NCI-H510A (cell line): ENCODE measurements around the gene IL23R.
"Not testable (repeated sequence)": the region's sequence is repeated elsewhere in the genome, so short reads cannot be mapped to it uniquely, and the experiment has no call there.

ENCODE experiments used
- DNase-seq: peaks from one replicate; lab custom pipeline; 2025; lab: John Stamatoyannopoulos, UW

The IL23R gene

DNA sequence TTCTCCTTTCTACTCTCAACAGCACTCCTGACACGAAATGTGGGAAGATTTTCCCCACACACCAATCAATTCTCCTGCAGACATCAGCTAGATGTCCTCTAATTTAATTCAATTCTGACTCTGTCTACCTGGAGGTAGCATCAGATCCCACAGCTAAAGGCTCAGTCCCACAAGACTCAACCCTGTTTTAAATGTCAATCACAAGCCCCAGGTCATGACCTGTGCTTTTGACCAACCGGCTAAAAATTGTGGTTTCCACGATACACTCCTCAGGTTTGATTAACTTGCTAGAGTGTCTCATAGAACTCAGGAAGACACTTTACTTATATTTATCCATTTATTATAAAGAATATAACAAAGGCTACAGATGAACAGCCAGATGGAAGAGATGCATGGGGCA, 27.4 kb downstream of the IL23R start:
- no peak for DNase-seq

DNA sequence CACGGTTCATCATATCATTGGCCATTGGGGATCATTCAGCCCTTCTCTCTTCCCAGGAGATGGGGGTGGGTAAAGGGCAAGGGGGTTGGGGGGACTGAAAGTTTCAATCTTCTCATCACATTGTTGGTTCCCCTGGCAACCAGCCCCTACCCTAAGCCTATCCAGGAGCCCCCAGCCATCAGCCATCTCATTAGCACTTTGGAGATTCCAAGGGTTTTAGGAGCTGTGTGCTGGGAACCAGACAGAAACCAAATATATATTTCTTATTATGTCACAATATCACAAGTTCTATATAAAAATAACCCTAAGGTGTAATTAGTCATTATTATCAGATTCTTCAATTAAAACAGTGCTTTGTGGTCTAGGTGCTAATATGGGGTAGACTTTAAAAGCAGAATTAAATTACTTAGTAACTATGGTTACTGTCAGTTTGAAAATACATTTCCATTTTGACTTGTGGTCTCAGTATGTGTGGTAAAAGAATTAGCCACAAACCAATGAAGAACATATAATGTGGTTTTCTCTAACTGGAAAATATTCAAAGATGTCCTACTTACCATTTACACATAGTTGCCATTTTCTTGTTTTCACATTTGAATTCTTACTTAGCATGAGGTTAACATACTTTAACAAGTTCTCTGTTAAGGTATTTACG, 28.1 kb downstream of the IL23R start:
- no peak for DNase-seq

DNA sequence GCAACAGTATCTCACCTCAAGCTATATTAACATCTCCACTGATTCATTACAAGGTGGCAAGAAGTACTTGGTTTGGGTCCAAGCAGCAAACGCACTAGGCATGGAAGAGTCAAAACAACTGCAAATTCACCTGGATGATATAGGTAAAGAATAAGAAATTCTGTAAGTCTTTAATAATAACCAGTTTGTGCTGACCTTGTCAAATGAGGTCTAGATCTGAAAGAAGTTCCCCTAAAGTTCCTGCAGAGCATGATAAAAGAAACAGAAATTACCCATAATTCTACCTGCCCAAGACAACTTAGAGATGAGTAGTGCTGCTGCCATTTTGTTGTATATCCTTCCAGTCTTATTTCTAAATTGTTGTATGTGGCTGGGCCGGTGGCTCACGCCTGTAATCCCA, 34.5 kb downstream of the IL23R start:
- no peak for DNase-seq

DNA sequence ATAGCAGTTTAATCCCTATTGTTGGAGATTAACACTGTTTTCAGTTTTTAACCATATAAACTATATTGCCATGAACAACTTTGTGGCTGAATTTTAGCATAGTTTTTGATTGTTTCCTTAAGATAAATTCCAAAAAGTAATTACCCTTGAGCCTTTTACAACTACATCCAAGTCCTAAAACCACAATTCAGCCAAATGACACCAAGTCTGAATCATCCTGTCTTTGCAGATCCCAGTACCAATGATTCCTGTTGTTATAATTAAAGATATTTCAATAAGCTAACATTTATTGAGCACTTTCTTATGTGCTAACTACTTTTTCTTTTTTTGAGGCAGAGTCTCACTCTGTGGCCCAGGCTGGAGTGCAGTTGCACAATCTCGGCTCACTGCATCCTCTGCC, 35.6 kb downstream of the IL23R start:
- DNase-seq: no peak

DNA sequence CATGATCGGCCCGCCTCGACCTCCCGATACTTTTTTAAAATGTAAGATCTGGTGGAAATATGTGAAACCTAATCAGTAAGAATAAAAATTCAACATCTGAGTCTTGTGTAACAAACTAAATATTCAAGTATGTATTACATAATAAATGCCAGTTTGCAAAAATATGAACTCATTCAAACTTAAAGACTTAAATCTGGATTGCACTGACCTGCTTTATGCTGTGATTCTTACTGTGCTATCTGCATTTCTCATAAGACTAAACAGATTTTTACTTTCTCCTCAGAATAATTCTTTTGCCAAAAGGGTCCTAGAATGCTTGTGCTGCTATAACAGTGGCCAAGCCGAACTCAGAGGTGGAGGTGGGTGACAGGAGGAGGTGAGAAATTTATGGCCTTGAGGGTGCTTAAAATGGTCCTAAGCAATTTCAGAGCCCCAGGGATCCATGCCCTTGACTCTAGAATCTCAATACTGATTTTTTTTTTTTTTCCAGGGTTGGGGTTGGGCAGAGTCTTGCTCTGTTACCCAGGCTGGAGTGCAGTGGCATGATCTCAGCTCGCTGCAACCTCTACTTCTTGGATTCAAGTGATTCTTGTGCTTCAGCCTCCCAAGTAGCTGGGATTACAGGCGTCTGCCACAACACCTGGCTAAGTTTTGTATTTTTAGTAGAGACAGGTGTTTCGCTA, 38.2 kb downstream of the IL23R start:
- DNase-seq: no peak

DNA sequence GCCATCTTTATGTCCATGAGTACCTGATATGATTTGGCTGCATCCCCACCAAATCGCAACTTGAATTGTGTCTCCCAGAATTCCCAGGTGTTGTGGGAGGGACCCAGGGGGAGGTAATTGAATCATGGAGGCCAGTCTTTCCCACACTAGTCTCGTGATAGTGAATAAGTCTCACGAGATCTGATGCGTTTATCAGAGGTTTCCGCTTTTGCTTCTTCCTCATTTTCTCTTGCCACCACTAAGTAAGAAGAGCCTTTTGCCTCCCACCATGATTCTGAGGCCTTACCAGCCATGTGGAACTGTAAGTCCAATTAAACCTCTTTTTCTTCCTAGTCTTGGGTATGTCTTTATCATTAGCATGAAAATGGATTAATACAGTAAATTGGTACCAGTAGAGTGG, 41.1 kb downstream of the IL23R start:
- DNase-seq: not testable (repeated sequence)

DNA sequence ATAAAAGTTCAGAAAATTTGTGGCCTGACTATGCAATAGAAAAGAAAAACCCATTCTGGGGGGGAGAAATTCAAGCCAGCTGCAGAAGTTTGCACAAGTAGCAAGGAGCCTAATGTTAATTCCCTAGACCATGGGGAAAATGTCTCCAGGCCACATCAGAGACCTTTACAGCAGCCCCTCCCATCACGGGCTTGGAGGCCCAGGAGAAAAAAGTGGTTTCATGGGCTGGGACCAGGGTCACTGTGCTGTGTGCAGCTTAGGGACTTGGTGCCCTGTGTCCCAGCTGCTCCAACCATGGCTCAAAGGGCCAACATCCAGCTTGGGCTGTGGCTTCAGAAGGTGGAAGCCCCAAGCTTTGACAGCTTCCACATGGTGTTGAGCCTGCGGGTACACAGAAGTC, 42.0 kb downstream of the IL23R start:
- DNase-seq: no peak

DNA sequence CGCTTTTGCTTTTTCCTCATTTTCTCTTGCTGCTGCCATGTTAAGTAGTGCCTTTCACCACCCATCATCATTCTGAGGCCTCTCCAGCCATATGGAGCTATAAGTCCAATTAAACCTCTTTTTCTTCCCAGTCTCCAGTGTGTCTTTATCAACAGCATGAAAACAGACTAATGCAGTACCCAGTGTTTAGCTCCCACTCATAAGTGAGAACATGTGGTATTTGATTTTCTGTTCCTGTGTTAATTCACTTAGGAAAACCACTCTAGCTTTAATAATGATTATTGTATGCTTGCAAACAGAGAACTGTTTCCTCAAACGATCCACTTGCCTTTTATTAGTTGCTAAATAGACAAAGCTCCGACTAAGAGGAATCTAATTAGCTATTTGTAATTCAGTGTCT, 43.3 kb downstream of the IL23R start:
- no peak for DNase-seq

DNA sequence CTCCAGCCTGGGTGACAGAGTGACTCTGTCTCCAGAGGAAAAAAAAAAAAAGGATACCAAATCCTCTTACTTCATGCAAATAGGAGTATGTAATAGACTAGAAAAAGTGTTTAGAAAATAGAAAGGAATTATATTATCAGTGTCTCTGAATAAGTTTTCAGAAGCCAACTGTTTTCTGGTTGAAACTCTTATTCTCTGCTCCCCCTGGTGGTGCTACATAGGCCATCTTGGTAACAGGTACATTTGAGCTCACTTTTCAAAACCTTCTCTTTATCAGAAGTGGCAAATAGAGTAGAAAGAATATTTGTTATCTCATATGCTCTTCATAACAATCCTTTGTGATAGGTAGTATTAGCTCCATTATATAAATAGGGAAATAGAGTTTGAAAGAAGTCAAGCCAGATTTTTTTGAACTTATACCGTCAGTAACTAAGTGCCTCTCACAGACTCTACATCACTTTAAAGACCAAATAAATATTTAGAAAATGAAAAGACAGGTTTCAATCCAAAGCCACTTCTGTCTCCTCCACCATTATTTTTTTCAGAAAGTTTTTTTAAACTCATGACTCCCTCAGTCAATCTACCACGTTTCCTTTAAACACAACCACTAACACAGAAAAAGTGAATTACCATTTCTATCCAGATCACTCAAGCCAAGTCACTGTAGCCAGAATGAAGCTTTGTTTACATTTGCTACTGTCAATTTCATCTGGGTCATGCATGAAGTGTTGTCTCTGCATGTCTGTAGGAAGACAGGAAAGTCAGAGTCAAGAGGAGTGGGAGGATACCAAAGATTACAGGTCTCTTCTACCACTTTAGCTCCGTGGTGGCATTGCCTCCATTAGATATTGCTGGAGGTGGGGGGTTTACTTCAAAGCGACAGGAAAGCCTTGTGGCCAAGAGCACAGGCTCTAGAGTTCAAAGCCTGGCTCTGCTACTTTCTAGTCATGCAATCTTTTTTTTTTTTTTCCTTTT, 45.6 kb downstream of the IL23R start:
- peak; percentile 40 for DNase-seq

DNA sequence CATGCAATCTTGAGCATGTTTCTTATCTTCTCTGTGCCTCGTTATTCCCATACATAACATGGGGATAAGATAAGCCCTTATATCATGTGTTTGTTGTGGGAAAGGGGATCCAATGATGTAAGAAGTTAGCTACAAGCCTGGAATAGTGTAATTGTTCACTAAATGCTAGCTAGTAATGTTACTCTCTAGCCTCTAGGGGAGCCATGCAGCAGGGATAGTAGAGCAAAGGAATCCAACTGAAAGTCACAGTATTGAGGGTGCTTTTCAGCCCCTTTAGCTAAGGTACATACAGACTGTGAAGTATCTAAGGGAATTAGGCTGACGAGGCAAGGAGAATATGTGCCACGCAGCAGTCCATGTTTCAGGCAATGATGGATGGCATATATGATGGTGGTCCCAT, 46.9 kb downstream of the IL23R start:
- DNase-seq: no peak

DNA sequence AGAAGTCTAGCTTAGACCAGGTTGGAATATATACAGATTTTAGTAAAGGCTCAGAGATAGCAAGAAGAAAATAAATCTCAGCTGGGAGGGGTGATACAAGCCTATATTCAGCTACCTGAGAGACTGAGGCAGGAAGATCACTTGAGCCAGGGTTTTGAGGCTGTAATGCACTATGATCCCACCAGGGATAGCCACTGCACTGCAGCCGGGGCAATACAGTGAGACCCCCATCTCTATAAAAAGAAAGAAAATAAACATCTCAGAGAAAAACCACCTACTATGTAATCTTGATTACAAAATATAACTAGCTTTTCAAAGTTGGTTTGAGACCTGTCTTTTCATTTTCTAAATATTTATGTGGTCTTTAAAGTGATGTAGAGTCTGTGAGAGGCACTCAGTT, 47.7 kb downstream of the IL23R start:
- DNase-seq: no peak

DNA sequence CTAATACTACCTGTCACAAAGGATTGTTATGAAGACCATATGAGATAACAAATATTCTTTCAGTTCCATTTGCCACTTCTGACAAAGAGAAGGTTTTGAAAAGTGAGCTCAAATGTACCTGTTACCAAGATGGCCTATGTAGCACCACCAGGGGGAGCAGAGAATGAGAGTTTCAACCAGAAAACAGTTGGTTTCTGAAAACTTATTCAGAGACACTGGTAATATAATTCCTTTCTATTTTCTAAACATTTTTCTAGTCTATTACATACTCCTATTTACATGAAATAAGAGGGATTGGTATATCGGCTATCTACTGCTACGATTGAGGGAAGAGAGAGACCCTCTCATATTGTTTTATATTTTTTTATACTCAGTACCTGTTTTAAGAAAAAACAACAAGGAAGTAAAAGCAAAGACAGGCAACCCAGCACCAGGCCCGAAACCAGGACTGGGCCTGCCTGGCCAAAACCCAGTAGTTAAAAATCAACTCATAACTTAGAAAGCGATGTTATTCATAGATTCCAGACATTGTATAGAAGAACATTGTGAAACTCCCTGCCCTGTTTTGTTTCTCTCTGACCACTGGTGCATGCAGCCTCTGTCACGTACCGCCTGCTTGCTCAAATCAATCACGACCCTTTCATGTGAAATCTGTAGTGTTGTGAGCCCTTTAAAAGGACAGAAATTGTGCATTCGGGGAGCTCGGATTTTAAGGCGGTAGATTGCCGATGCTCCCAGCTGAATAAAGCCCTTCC, 48.3 kb downstream of the IL23R start:
- DNase-seq: no peak

DNA sequence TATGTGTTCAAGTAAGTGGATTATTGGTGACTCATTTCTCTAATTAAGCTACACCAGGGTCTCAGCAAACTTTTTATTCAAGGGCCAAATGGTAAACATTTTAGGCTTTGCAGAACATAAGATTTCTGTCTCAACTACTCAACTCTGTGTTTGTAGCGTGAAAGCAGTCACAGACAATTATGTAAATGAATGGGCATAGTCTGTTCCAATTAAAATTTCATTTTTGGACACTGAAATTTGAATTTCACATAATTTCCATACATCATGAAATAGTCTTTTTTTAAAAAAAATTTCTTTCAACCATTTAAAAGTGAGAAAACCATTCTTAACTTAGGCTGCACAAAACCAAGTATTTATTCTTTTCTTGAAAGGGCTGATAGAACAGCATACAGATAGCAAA, 50.1 kb downstream of the IL23R start:
- no peak for DNase-seq

DNA sequence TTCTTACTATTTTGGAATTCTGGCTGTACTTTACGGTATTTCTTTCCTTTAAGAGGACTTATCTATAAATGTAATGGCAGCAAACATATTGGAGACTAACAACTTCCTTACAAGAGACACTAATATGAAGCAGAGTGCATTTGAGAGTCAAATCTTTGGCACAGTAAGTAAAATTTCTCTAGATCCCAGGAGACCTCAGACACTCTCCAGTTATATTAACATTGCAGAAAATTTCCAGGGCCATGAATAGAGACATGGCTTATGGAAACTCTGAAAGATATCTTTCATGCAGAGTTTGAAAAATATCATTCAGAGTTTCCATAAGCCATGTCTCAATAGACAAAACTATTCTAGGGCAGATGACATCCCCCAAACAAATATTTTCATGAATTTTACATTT, 51.2 kb downstream of the IL23R start:
- no peak for DNase-seq

DNA sequence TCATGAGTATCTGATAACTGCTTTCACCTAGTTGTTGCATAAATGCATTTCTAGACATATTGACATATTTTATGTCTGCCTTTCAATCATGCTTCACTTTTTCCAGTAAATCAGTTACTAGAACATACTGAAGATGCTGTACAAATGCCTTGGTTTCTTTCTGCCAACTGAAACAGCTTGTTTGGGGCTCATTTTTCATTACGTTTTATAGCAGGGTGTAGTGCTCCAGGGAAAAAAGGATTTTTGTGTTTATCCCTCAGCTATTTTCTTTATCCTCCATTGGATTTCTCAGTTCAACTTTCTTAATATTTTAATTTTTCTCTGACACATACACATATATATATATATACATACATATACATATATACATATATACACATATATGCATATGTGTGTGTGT, 51.7 kb downstream of the IL23R start:
- no peak for DNase-seq

DNA sequence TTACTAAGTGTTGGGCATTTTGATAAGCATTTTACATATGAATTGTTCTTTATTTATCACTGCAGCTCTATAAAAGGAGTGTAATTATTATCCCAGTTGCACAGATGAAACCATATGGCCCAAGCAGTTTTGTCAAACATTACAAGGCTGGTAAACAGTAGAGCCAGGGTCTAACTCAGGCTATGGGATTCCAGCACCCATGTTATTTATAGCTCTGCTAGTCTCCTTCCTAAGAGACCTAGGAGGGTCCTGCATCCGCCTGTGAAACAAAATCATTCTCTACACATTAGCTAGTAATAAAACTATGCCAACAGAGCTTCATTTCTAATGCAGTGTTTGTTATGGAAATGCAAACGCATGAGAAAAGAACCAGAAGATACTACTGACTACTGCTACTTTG, 58.6 kb downstream of the IL23R start:
- DNase-seq: no peak

DNA sequence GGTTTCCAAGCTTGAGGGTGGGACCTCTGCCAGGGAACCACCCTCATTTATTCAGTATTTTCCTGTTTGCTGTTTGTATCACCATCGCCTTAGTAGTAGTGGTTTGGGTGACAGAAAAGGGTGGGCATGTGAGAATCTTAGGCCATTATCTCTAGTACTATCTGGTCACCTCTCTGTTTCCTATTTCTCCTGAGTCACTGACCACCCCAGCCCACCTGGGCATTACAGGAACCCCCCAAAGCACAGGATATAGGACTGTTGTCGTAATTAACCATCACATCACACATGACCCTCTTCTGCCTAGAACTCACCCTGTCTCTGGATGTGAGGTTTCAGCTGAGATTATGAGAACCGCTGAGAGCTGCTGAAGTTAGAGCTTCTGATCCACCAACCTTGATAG, 60.4 kb downstream of the IL23R start:
- DNase-seq: no peak

DNA sequence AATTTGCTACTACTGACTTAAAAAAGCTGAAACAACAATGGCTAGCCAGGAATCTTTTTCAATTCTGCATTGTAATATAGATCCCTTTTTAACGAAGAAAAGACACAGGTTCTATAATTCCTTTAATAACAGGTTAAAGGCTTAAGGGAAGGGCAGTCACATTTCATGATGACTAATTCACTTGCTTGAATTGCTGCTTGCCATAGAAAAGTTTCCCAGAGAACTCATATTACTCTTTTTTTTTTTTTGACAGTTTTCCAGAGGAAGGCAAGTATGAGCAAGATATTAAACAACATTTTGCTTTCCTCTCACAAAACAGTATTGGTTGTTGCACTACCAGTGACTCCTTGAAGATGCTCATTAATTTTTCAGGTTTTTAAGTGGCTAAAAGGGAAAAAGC, 60.9 kb downstream of the IL23R start:
- DNase-seq: no peak

DNA sequence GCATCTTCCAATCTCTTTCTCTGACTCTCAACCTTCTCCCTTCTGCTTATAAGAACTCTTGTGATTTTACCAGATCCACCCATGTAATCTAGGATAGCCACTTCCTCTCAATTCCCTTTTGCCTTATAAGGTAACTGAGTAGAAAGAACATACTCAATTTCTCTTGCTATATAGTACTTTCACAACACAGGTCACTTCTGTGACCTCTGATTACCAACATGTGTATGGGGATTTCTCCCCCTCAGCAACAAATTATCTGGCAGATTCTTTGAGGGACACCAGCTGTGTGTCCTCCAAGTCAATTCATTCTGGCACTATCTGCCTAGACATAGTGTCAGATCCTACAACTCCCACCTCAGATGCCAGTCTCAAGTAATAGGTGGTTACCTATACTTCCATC, 62.5 kb downstream of the IL23R start:
- no peak for DNase-seq

DNA sequence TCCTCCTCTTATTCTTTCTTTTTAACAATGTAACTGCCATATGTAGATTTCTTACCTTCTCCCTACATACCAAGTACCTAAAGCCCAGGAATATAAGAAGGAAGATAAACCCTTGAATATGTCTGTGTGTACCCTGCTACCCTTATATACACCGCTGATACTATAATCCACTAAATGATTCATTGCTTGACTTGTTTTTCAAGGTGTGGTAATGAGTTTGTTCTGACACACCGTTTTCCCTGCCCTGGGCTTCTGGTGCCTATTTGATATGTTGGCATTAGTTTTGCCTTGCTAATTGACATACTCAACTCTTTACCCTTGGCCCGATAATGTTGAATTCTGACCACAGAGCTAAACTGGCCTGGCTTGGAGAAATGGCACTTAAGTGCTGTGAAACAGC, 64.3 kb downstream of the IL23R start:
- DNase-seq: no peak

DNA sequence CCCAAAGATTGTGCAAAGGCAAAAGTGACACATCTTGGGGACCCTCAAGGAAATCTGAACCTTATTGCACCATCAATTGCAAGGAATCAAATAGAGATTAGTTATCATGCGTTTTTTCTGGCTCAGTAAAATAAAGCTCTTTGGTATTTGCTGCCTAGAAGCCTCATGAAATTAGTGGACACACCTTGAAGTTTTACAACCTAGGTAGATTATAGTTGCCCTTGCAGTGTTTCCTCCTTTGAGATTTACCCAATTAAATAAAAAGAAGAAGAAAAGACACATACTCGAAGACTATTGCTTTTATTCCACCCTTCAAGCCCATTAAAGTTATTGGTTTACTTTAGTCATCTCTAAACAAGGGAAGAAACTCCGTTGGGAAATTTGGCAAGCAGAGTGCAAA, 70.0 kb downstream of the IL23R start:
- no peak for DNase-seq

DNA sequence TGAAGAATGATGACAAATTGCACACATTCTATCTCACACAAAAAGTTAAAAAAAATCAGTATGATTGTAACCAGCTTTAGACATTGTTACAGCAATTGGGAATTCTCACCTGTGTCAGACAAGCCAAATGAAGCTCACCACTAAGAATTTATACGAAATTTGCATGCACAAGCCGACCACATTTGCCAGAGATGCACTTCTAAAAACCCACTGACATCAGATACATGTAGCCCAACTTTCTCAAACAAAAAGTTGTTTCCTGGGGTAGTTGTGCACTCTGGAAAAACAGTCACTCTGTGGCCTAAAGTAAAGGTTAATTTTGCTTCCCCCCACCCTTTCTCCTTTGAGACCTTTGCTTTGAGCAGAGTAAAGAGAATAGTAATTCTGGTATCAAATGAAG, 73.5 kb downstream of the IL23R start:
- DNase-seq: no peak
